EH (cell line): ENCODE results near the gene TWF2.

ENCODE experiments used
- DNase-seq: peaks from one replicate; pipeline ENCODE4 v3.0.0-alpha.2; 2015; ENCODE audit warnings: low read depth

Gene TWF2

DNA sequence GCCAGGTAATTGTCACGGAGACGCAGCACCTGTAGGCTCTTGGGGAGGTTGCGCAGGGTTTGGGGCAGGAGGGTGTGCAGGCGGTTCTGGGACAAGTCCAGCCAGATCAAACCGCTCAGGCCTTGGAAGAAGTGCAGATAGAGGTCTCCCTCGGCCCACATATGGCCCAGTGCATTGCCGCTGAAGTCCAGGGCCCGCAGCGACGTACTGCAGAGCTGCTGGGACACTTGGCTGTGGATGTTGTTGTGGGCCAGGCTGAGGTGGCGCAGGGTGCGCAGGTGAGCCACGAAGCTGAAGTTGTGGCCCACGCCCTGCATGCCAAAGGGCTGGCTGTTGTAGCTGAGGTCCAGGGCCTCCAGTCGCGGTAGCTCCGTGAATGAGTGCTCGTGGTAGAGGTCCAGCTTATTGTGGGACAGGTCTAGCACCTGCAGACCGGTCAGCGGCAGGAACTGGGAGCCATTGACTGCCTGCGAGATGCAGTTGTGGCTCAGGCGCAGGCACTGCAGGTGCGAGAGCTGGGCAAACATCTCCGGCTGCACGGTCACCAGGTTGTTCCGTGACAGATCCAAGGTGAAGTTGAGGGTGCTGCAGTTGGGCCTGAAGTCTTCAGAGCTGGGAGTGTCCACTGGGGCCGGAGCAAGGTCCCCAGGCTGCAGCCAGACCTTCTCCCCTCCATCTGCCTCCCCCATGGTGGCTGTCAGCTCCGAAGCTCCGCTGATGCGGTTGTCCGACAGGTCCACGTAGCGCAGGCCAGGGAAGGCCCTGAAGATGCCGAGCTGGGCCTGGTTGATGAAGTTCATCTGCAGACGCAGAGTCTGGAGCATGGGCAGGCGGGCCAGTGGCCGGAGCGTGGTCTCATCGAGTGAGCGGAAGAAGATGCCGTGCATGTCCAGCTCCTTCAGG is 16.4 kb downstream of the TWF2 start:
- DNase-seq: no peak

DNA sequence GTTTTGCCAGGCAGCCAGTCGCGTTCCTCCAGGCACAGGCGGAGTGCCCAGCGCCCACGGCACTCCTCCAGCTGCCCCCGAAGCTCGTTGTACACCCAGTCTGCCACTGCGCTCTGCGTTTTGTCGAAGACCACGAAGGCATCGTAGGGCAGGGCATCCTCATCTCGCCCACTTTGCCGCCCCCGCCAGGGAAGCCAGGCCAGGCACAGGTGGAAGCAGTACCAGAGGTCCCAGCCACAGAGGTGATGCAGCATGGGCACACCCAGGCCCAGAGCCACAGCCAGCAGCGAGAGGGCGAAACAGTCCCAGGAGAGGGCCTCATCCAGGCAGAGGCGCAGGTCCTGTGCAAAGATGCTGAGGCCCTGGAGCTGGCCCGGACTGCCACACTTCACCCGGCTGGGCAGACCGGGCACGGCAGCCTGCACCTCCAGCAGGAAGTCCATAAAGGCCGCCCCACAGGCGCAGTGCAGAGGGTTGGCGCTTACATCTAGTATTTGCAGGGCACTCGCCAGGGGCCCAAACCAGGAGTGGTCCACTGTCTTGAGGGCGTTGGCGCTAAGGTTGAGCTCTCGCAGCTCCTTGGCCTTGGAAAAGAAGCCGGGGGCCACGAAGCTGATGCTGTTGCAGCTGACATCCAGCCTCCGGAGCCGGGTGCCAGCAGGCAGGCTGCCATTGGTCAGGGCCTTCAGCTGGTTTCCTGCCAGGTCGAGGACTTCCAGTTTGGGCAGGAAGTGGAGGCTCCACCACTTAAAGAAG is 17.2 kb downstream of the TWF2 start:
- no peak for DNase-seq

- DNase-seq: no peak
Observed at GRCh38 chr3:52221141-52221562, 17.8 kb downstream of the TWF2 start.

DNA sequence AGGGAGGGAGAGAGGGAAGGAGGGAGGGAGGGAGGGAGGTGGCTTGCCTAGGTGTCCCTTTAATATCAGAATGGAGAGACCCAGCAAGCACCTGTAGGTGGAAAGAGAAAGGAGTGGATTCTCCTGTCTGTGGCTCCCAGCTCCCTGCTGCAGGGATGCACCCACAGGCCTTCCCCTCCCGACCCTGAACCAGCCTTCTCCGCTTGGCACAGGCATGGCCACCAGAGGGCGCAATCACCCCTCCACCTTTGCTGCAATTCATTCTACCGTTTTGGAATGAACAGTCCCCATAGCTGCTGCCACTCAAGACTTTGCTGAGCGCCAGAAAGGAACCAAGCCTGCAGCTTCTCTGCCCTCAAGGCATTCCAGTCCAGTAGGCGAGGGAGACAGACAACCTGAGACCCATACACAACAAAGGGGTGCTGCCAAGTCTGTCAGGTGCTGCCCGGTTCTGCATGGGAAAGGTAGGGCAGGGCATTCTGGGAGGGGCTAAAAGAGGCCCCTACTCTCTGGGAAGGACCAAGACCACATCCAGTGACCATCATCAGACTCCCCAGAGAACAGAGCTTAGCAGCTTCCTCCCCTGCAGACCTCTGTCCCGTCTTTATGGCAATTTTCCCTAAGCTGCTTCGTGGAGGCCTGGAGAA is 18.5 kb downstream of the TWF2 start:
- DNase-seq: peak; percentile 77

GRCh38 chr3:52218937-52219650 is 19.9 kb downstream of the TWF2 start:
- no peak for DNase-seq

GRCh38 chr3:52218454-52218853 is 20.5 kb downstream of the TWF2 start:
- DNase-seq: no peak

DNA sequence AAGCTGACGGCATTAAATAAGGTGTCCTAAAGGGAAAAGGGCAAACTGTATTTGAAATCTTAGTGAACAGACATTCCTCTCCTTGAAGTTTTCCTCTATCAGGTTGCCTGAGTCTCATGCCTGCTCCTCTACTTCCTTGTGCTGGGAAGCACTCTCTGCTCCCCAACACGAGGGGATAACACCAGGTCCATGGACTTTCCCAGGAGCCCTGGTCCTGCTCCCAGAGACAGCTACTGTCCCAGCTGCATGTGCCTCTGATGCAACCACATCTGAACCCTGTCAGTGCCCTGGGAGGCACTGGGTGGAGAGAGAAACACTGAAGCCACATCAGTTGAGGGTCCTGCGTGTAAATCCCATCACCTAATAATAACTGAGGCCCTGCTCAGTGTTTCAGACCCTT is 20.9 kb downstream of the TWF2 start:
- DNase-seq: no peak

- DNase-seq: no peak
Observed at GRCh38 chr3:52217409-52217805, 21.6 kb downstream of the TWF2 start.

GRCh38 chr3:52216585-52217408 is 22.2 kb downstream of the TWF2 start:
- peak; percentile 58 for DNase-seq

- no peak for DNase-seq
Observed at GRCh38 chr3:52215351-52215750, 23.6 kb downstream of the TWF2 start.

- no peak for DNase-seq
Observed at GRCh38 chr3:52213901-52214300, 25.1 kb downstream of the TWF2 start.

DNA sequence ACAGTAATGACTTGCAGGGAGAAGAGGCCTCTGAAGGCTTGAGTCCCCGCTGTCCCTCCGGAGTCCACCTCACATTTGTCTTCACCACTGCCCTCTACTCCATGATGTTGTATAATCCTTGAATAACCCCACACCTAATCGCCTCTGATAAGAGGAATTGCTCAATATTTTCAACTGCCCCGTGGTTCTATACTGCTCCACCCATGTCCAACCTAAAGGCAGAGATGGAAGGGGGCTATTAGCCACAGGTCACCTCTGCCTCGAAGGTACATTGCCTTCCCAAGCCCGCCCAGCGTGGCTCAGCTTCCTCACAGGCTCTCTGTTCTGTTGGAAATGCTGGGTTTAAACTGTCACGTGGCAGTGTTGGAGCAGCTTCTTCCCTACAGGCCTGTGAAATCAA is 26.0 kb downstream of the TWF2 start:
- no peak for DNase-seq

DNA sequence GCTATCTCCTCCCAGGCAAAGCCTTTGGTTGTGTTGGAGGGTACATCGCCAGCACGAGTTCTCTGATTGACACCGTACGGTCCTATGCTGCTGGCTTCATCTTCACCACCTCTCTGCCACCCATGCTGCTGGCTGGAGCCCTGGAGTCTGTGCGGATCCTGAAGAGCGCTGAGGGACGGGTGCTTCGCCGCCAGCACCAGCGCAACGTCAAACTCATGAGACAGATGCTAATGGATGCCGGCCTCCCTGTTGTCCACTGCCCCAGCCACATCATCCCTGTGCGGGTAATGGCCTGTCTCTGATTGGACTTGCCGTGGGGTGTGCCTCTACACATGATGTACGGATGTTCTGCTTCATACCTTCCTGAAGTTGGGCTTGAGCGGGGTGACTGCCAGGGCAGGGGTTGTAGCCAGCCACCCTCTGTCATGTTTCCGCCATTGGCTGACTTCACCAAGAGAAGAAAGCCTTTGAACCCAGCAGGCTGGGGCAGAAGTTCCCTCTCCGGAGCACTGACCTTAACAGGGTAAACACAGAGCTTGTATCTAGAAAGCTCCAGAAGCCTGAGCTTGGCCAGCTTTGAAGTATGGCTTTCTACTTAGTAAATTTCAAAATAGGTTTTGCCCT is 27.6 kb downstream of the TWF2 start:
- DNase-seq: no peak

GRCh38 chr3:52210550-52211046 is 28.4 kb downstream of the TWF2 start:
- DNase-seq: peak; percentile 31

DNA sequence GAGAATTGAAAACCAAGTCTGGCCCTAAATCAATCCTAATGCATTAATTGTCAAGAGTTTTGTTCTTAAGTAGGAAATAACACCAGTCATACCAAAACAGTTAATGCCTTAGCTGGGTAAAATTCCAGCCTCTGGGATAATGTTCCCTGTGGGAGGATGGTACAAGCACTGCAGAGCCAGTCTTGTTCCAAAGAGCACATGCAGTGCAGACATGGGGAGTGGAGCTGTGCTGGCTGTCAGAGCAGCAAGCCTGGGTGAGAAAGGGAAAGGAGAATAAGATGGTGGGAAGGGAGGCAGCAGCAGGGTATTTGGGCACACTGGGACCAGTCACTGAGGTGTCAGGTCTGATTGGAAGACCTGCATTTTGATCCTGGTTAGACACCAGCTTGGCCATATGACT is 28.9 kb downstream of the TWF2 start:
- DNase-seq: no peak

DNA sequence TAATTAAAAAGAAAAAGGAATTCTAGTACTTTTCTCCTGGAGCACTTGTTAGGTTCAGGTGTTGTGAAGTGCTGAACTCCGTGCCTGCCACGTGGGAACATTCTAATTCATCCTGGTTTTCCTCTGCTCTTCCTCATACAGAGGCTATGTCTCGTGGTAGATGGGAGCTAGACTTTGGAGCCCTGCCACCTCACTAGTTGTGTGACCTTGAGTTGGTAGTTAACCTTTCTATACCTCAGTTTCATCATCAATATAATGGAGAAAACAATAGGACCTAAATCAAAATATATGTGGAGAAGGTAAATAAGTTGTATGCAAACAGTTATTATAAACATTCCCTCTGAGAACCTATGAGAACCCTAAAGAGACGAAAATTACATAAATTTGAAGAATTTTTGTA is 30.4 kb downstream of the TWF2 start:
- DNase-seq: no peak

DNA sequence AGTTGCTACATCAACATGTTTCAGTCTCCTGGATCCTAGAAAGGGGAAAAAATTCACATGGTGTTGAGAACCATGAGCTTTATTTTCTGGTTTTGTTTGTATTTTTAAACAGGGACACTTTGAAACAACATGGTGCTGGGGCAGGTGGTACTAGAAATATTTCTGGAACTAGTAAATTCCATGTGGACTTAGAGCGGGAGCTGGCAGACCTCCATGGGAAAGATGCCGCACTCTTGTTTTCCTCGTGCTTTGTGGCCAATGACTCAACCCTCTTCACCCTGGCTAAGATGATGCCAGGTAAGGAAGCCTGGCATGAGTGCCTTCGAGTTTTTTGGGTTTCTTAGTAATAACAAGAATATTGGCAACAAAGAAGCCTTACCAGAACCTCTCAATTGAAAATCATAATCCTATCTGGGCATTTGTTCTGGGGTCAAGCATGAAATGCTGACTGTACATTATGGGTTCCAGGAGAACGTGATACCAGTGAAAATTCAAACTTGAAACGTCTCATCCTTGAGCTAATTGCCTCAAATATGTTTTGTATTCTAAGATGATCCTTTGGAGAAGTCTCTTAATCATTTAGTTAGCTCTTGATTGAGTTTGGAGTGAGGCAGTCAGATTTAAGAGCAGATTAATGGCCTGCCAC is 33.1 kb downstream of the TWF2 start:
- no peak for DNase-seq

DNA sequence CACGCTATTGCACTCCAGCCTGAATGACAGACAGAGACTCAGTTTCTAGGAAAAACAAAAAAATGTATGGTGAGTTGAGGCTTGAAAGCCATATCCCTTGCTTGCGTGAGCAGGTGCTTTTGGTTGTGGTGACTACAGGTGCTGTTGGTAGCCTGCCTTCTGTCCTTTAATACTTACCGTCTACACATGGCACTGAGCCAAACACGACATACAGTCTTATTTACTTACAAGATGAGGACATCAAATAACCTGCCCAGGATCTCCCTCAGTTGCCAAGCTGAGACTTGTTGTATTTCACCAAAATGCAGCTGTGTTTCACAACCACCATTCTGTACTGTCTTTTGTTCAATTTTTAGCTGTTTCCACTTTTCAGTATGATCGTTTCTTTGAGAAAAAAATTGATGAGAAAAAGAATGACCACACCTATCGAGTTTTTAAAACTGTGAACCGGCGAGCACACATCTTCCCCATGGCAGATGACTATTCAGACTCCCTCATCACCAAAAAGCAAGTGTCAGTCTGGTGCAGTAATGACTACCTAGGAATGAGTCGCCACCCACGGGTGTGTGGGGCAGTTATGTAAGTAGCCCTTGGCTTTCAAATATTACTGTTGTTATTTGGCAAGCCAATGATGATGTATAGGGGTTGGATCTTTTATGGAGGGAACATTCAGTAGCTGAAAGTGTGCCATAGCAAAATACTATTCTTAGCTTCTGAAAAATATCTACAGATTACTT is 34.5 kb downstream of the TWF2 start:
- DNase-seq: no peak

GRCh38 chr3:52203701-52204100 is 35.3 kb downstream of the TWF2 start:
- DNase-seq: no peak
